ENCODE data around the gene SERPINH1.

The SERPINH1 gene

GRCh38 chr11:75585293-75585670 lies 23.2 kb downstream of the SERPINH1 start:
- H3K9me2 ChIP-seq (replicated peaks; ENCODE audit: low read depth, low read length): no peaks in the 10 kb centered on the region
- H3K4me3 ChIP-seq (ENCODE audit: low read length, poor library complexity, severe bottlenecking): no peak overlapping the region
- H3K9ac ChIP-seq (ENCODE audit: low read depth, low read length, poor library complexity, severe bottlenecking): no peak overlapping the region
- H3F3A ChIP-seq (ENCODE audit: low read depth): no peaks in the 10 kb centered on the region
- TF ChIP-seq CTCF (conservative IDR thresholded peaks at IDR 0.05; ENCODE audit: low read length): no peak
- H3K79me2 ChIP-seq (ENCODE audit: insufficient read depth, low read length): no peaks in the 10 kb centered on the region
- H2AFZ ChIP-seq (ENCODE audit: low read length): no peak overlapping the region
- no peaks in the 10 kb centered on the region for H4K20me1 ChIP-seq (ENCODE audit: insufficient read depth, low read length, poor library complexity, severe bottlenecking)
- H3K4me1 ChIP-seq (ENCODE audit: insufficient read depth, low read length, poor library complexity, severe bottlenecking): peaks cover 7% of the 10 kb centered on the region
- H3K27me3 ChIP-seq (ENCODE audit: insufficient read depth, low read length, poor library complexity, severe bottlenecking): no peaks in the 10 kb centered on the region
- H3K4me2 ChIP-seq (ENCODE audit: low read depth, low read length, poor library complexity, severe bottlenecking): no peak overlapping the region
- H3K36me3 ChIP-seq (ENCODE audit: insufficient read depth, low read length): no peaks in the 10 kb centered on the region
- H3K9me3 ChIP-seq (ENCODE audit: insufficient read depth, low read depth, low read length): no peaks in the 10 kb centered on the region

GRCh38 chr11:75586395-75586794 lies 24.3 kb downstream of the SERPINH1 start:
- Histone ChIP-seq H3F3A (ENCODE audit: low read depth) (no peaks in the 10 kb centered on the region), H4K20me1 (ENCODE audit: insufficient read depth, low read length, poor library complexity, severe bottlenecking) (no peaks in the 10 kb centered on the region), H3K36me3 (ENCODE audit: insufficient read depth, low read length) (no peaks in the 10 kb centered on the region), H3K4me2 (ENCODE audit: low read depth, low read length, poor library complexity, severe bottlenecking) (no peak overlapping the region), H3K4me3 (ENCODE audit: low read length, poor library complexity, severe bottlenecking) (no peak overlapping the region), H3K9ac (ENCODE audit: low read depth, low read length, poor library complexity, severe bottlenecking) (no peak overlapping the region), H3K79me2 (ENCODE audit: insufficient read depth, low read length) (no peaks in the 10 kb centered on the region), H3K27me3 (ENCODE audit: insufficient read depth, low read length, poor library complexity, severe bottlenecking) (no peaks in the 10 kb centered on the region), H2AFZ (ENCODE audit: low read length) (no peak overlapping the region), H3K9me3 (ENCODE audit: insufficient read depth, low read depth, low read length) (no peaks in the 10 kb centered on the region), H3K9me2 (replicated peaks; ENCODE audit: low read depth, low read length) (no peaks in the 10 kb centered on the region), H3K4me1 (ENCODE audit: insufficient read depth, low read length, poor library complexity, severe bottlenecking) (peaks cover 7% of the 10 kb centered on the region)
- TF ChIP-seq EZH2phosphoT487 (IDR thresholded peaks at IDR 0.05; ENCODE audit: borderline replicate concordance) (no peak), CTCF (conservative IDR thresholded peaks at IDR 0.05; ENCODE audit: low read length) (no peak)

GRCh38 chr11:75588051-75588481 lies 26.0 kb downstream of the SERPINH1 start:
- no peaks in the 10 kb centered on the region for H3K79me2 ChIP-seq (ENCODE audit: insufficient read depth, low read length)
- H3K36me3 ChIP-seq (ENCODE audit: insufficient read depth, low read length): no peaks in the 10 kb centered on the region
- no peak overlapping the region for H3K4me3 ChIP-seq (ENCODE audit: low read length, poor library complexity, severe bottlenecking)
- no peaks in the 10 kb centered on the region for H3F3A ChIP-seq (ENCODE audit: low read depth)
- H2AFZ ChIP-seq (ENCODE audit: low read length): no peak overlapping the region
- H4K20me1 ChIP-seq (ENCODE audit: insufficient read depth, low read length, poor library complexity, severe bottlenecking): no peaks in the 10 kb centered on the region
- H3K4me1 ChIP-seq (ENCODE audit: insufficient read depth, low read length, poor library complexity, severe bottlenecking): no peaks in the 10 kb centered on the region
- no peaks in the 10 kb centered on the region for H3K9me2 ChIP-seq (replicated peaks; ENCODE audit: low read depth, low read length)
- H3K9me3 ChIP-seq (ENCODE audit: insufficient read depth, low read depth, low read length): no peaks in the 10 kb centered on the region
- H3K4me2 ChIP-seq (ENCODE audit: low read depth, low read length, poor library complexity, severe bottlenecking): no peak overlapping the region
- TF ChIP-seq EZH2phosphoT487 (IDR thresholded peaks at IDR 0.05; ENCODE audit: borderline replicate concordance) (no peak), CTCF (conservative IDR thresholded peaks at IDR 0.05; ENCODE audit: low read length) (no peak)
- no peaks in the 10 kb centered on the region for H3K27me3 ChIP-seq (ENCODE audit: insufficient read depth, low read length, poor library complexity, severe bottlenecking)
- H3K9ac ChIP-seq (ENCODE audit: low read depth, low read length, poor library complexity, severe bottlenecking): no peak overlapping the region

Measured in Loucy (cell line).